A549 (cell line): Measurements from ENCODE around the gene PIGC. TPM values are rescaled to one million over a fixed set of nuclear protein-coding genes. Genes with fewer than 3 reads are reported as not detected.

Experiments
- ATAC-seq, 2 experiments: fragments of 200-7000 bp in 1 of 2; fragments of >200 bp in 1 of 2; cut with Nextera tagmentation in 1 of 2; cut with Tn5 transposase in 1 of 2; 3 replicates each; pipeline versions ENCODE4 v1.8.0 to v1.9.1; 2018 to 2020; ENCODE audit warnings: mild to moderate bottlenecking in 1 of 2, moderate library complexity in 1 of 2
- CTCF ChIA-PET: fragments of 300-600 bp; sonication (Branson Sonifier 250); formaldehyde crosslinking; extraction: SDS; loops from one replicate; lab custom pipeline; 2021; ENCODE audit warnings: antibody characterized with exemption, inconsistent platforms; lab: Yijun Ruan, JAX
- POLR2A ChIA-PET: fragments of 350-600 bp; formaldehyde crosslinking; extraction: SDS; loops from one replicate; lab custom pipeline; 2021; ENCODE audit warnings: antibody characterized with exemption, inconsistent platforms; lab: Yijun Ruan, JAX
- DNase-seq, 2 experiments: peaks; one replicate each; pipeline versions ENCODE4 v3.0.0 to v3.0.0-alpha.2; 2011 to 2016; ENCODE audit warnings: low read depth in 1 of 2, low spot score in 1 of 2
- FAIRE-seq: peaks from 2 replicates; lab custom pipeline; 2011; peaks lifted over from hg19 to GRCh38; lab: Jason Lieb, UNC
- H3K27ac ChIP-seq, 2 experiments: fragments of >200 bp; sonication (Bioruptor Twin); formaldehyde crosslinking; 3 replicates each; pipeline ENCODE4 v1.5.1; 2016 to 2017
- H3K4me1 ChIP-seq: fragments of >200 bp; sonication (Bioruptor Twin); formaldehyde crosslinking; 3 replicates; pipeline ENCODE4 v1.6.1; 2016
- H3K4me2 ChIP-seq: fragments of >200 bp; sonication (Bioruptor Twin); formaldehyde crosslinking; 3 replicates; pipeline ENCODE4 v1.6.1; 2016
- H3K4me3 ChIP-seq: fragments of >200 bp; sonication (Bioruptor Twin); formaldehyde crosslinking; 3 replicates; pipeline ENCODE4 v1.5.1; 2016
- H3K9me3 ChIP-seq: fragments of >200 bp; sonication (Bioruptor Twin); formaldehyde crosslinking; 3 replicates; pipeline ENCODE4 v1.6.1; 2016
- CEBPB ChIP-seq, 2 experiments: fragments of >200 bp in 1 of 2; sonication (Bioruptor Twin) in 1 of 2; formaldehyde crosslinking in 1 of 2; IDR thresholded peaks; 2 replicates each; pipeline ENCODE4 v1.6.1; 2012 to 2016
- CHD2 ChIP-seq: fragments of 150-350 bp; IDR thresholded peaks from 2 replicates; pipeline ENCODE4 v1.6.1; 2014; ENCODE audit warnings: low read length; ENCODE audit not compliant: partially characterized antibody
- CTCF ChIP-seq: fragments of >200 bp; sonication (Bioruptor Twin); formaldehyde crosslinking; IDR thresholded peaks from 3 replicates; pipeline ENCODE4 v1.5.1; 2016
- EHMT2 ChIP-seq: fragments of 200-600 bp; sonication (generic); IDR thresholded peaks from 2 replicates; pipeline ENCODE4 v1.6.1; 2016; ENCODE audit warnings: antibody characterized with exemption, low read depth, mild to moderate bottlenecking, moderate library complexity
- EP300 ChIP-seq, 2 experiments: fragments of >200 bp; sonication (Bioruptor Twin); formaldehyde crosslinking; IDR thresholded peaks; 2 replicates in 1 of 2; 3 replicates in 1 of 2; pipeline ENCODE4 v1.6.1; 2016 to 2017
- GATA3 ChIP-seq: IDR thresholded peaks from 2 replicates; pipeline ENCODE4 v1.6.1; 2012; ENCODE audit warnings: borderline replicate concordance
- JUN ChIP-seq, 2 experiments: fragments of >200 bp; sonication (Bioruptor Twin); formaldehyde crosslinking; IDR thresholded peaks; 2 replicates in 1 of 2; 3 replicates in 1 of 2; pipeline ENCODE4 v1.6.1; 2016 to 2017
- JUNB ChIP-seq: fragments of >200 bp; sonication (Bioruptor Twin); formaldehyde crosslinking; IDR thresholded peaks from 2 replicates; pipeline ENCODE4 v1.6.1; 2016
- MYC ChIP-seq: IDR thresholded peaks from 2 replicates; pipeline ENCODE4 v1.6.1; 2012; ENCODE audit warnings: mild to moderate bottlenecking, inconsistent platforms, low read length, improper control_type of control experiment, borderline replicate concordance
- PBX3 ChIP-seq: IDR thresholded peaks from 2 replicates; pipeline ENCODE4 v1.6.1; 2012
- PHF8 ChIP-seq: fragments of 200-600 bp; sonication (generic); IDR thresholded peaks from 2 replicates; pipeline ENCODE4 v1.6.1; 2016; ENCODE audit warnings: low read depth, mild to moderate bottlenecking, antibody characterized with exemption, moderate library complexity, borderline replicate concordance
- POLR2A ChIP-seq: IDR thresholded peaks from 2 replicates; pipeline ENCODE4 v1.6.1; 2012; ENCODE audit warnings: mild to moderate bottlenecking, low read length
- RAD21 ChIP-seq, 2 experiments: fragments of >200 bp in 1 of 2; sonication (Bioruptor Twin) in 1 of 2; formaldehyde crosslinking in 1 of 2; IDR thresholded peaks in 1 of 2; conservative IDR thresholded peaks in 1 of 2; 2 replicates in 1 of 2; 3 replicates in 1 of 2; pipeline ENCODE4 v1.6.1; 2012 to 2018; ENCODE audit warnings: inconsistent platforms in 1 of 2
- RFX5 ChIP-seq: fragments of 450-650 bp; IDR thresholded peaks from 2 replicates; pipeline ENCODE4 v1.7.1; 2014; ENCODE audit warnings: antibody characterized with exemption, mild to moderate bottlenecking, moderate library complexity
- SMC3 ChIP-seq: fragments of >200 bp; sonication (Bioruptor Twin); formaldehyde crosslinking; IDR thresholded peaks from 3 replicates; pipeline ENCODE4 v1.6.1; 2018; ENCODE audit warnings: inconsistent platforms
- ZC3H11A ChIP-seq: fragments of 450-650 bp; IDR thresholded peaks from 2 replicates; pipeline ENCODE4 v1.6.1; 2014; ENCODE audit warnings: antibody characterized with exemption, mild to moderate bottlenecking
- WGBS: methylation state at CpG from one replicate; pipeline ENCODE4 v1.1.6; 2017; ENCODE audit errors: missing lambda C conversion rate; 5-methylcytosine and 5-hydroxymethylcytosine counted together
- polyA minus RNA-seq: library from RNA; depleted of rRNA, polyadenylated mRNA; stranded (reverse); fragments of >200 nt; gene quantifications from 2 replicates; pipeline ENCODE4 v1.2.3, GENCODE V29; 2011; rRNA and poly(A)+ RNA removed
- polyA plus RNA-seq, 4 experiments: library from polyadenylated mRNA; depleted of rRNA in 3 of 4; stranded (reverse); fragments of >200 nt; fragmentation: RNase III in 1 of 4; extraction: RNeasy Plus Mini Kit Qiagen cat#74134 plus additional on column Dnase treatment in 1 of 4; gene quantifications; 2 replicates in 3 of 4; 3 replicates in 1 of 4; pipeline ENCODE4 v1.2.3, GENCODE V29; 2011 to 2017
- TF ChIP-seq, protein P1 (sequence below): fragments of 150-350 bp; IDR thresholded peaks from 2 replicates; pipeline ENCODE4 v1.6.1; 2014; ENCODE audit warnings: low read depth, mild to moderate bottlenecking, low read length
- TF ChIP-seq, protein P2 (sequence below): IDR thresholded peaks from 2 replicates; pipeline ENCODE4 v1.6.1; 2012
- TF ChIP-seq, protein P3 (sequence below): fragments of >200 bp; sonication (Bioruptor Twin); formaldehyde crosslinking; IDR thresholded peaks from 3 replicates; pipeline ENCODE4 v1.6.1; 2016
- TF ChIP-seq, protein P4 (sequence below): IDR thresholded peaks from 2 replicates; pipeline ENCODE4 v1.6.1; 2012; ENCODE audit warnings: low read depth, borderline replicate concordance

The PIGC gene
- 50.0 and 51.4 TPM in 2 replicates for polyA plus RNA-seq (2011; rRNA removed)
- 20.6 and 29.2 TPM in 2 replicates for polyA plus RNA-seq (2012; cell fraction: cytosol; rRNA removed)
- polyA plus RNA-seq (2012; cell fraction: nucleus; rRNA removed): 11.1 and 22.0 TPM in 2 replicates
- polyA plus RNA-seq (2017; fragmentation: RNase III; extraction: RNeasy Plus Mini Kit Qiagen cat#74134 plus additional on column Dnase treatment): 24.9 to 32.2 TPM (median 30.7 TPM) in 3 replicates
- 42.7 and 44.9 TPM in 2 replicates for polyA minus RNA-seq

GRCh38 chr1:172443666-172444453, at the start of gene PIGC:
Gene PIGC (minus strand): TSS chr1:172444069. CDS start chr1:172442622, 1,447 bp downstream.
- H3K4me2 ChIP-seq: peak within 1 kb of the TSS; percentile 88
- peak within 1 kb of the TSS; percentile 94 to 98 for H3K27ac ChIP-seq
- ChIA-PET POLR2A (no interaction called here), CTCF (interaction anchor here (0.6 to 4.8 kb wide), 23 partner anchors 9 to 677 kb away, joined by 3 to 28 read pairs (median 3); no protein-coding TSS in a partner anchor)
- peak within 1 kb of the TSS; percentile 92 for H3K4me3 ChIP-seq
- FAIRE-seq (no peak), ATAC-seq (peak; percentile 97 to 99), DNase-seq (peak; percentile 90)
- H3K9me3 ChIP-seq: no peaks in the 10 kb centered on the region
- 14% methylated on average over 19 of the region's 43 CpGs for WGBS
- TF ChIP-seq, protein P1, sequence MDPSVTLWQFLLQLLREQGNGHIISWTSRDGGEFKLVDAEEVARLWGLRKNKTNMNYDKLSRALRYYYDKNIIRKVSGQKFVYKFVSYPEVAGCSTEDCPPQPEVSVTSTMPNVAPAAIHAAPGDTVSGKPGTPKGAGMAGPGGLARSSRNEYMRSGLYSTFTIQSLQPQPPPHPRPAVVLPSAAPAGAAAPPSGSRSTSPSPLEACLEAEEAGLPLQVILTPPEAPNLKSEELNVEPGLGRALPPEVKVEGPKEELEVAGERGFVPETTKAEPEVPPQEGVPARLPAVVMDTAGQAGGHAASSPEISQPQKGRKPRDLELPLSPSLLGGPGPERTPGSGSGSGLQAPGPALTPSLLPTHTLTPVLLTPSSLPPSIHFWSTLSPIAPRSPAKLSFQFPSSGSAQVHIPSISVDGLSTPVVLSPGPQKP: no peak
- TF ChIP-seq, protein P2, sequence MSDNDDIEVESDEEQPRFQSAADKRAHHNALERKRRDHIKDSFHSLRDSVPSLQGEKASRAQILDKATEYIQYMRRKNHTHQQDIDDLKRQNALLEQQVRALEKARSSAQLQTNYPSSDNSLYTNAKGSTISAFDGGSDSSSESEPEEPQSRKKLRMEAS: peak; percentile 75
- TF ChIP-seq POLR2A (peak; percentile 59), JUN (IDR thresholded peaks at IDR 0.05) (peak; percentile 58 to 89; a peak in 2 of 5 replicates), RAD21 (conservative IDR thresholded peaks at IDR 0.05 in 1 of 2, IDR thresholded peaks at IDR 0.05 in 1 of 2) (peak; percentile 69 to 70), GATA3 (peak; percentile 50), JUNB (no peak), CEBPB (IDR thresholded peaks at IDR 0.05) (0 out of 4 replicates have a peak, but pooled peaks of 1 of the 2 experiments have one; percentile 15), PBX3 (no peak), ZC3H11A (no peak), EHMT2 (no peak), EP300 (IDR thresholded peaks at IDR 0.05) (no peak), CHD2 (no peak), CTCF (peak; percentile 79), RFX5 (0 out of 2 replicates have a peak, but pooled peaks have one; percentile 18), SMC3 (peak; percentile 81), MYC (no peak), PHF8 (peak; percentile 88)
- TF ChIP-seq, protein P3, sequence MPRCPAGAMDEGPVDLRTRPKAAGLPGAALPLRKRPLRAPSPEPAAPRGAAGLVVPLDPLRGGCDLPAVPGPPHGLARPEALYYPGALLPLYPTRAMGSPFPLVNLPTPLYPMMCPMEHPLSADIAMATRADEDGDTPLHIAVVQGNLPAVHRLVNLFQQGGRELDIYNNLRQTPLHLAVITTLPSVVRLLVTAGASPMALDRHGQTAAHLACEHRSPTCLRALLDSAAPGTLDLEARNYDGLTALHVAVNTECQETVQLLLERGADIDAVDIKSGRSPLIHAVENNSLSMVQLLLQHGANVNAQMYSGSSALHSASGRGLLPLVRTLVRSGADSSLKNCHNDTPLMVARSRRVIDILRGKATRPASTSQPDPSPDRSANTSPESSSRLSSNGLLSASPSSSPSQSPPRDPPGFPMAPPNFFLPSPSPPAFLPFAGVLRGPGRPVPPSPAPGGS: peak; percentile 52; the same call in 2 of the 3 replicates
- TF ChIP-seq, protein P4, sequence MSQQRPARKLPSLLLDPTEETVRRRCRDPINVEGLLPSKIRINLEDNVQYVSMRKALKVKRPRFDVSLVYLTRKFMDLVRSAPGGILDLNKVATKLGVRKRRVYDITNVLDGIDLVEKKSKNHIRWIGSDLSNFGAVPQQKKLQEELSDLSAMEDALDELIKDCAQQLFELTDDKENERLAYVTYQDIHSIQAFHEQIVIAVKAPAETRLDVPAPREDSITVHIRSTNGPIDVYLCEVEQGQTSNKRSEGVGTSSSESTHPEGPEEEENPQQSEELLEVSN: peak; percentile 83
- H3K4me1 ChIP-seq: peaks cover 25% of the 10 kb centered on the region
